GM21423 (cell line): ENCODE data around the gene PHF10.

Source experiments
- ATAC-seq: cut with Tn5 transposase; IDR thresholded peaks from one replicate; pipeline ENCODE4 v1.9.1; 2021; ENCODE audit warnings: mild to moderate bottlenecking, moderate library complexity; ENCODE audit not compliant: unreplicated experiment

The PHF10 gene

DNA sequence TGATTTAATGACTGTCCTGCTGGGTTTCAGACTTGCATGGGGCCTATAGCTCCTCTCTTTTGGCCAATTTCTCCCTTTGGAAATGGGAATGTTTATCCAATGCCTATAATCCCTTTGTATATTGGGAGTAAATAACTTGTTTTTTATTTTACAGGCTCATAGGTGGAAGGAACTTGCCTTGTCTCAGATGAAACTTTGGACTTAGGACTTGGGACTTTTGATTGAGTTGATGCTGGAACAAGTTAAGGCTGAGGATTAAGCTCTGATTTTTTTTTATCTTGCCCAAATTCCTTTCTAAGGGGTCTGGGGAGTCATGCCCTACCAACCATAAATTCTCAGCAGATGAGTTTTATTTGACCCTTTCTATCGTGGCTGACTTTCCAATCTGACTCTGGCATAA is 46.0 kb downstream of the PHF10 start:
- ATAC-seq: no peak

- ATAC-seq: no peak
Measured at GRCh38 chr6:169677096-169677495, 47.2 kb downstream of the PHF10 start.

DNA sequence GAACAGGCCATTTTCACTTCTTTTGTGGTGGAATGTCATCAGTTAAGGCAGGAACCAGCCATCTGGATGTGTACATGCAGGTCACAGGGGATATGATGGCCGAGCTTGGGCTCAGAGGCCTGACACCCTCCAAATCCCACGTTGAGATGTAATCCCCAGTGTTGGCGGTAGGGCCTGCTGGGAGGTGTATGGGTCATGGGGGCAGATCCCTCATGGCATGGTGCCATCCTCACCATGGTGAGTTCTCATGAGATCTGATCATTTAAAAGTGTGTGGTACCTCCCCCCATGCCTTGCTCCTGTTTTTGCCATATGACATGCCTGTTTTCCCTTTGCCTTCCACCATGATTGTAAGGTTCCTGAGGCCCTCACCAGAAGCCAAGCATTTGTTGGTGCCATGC is 49.3 kb downstream of the PHF10 start:
- no peak for ATAC-seq

GRCh38 chr6:169671563-169671962 is 52.7 kb downstream of the PHF10 start:
- no peak for ATAC-seq

GRCh38 chr6:169669889-169670288 is 54.4 kb downstream of the PHF10 start:
- no peak for ATAC-seq

- no peak for ATAC-seq
Measured at GRCh38 chr6:169669147-169669546, 55.2 kb downstream of the PHF10 start.

- ATAC-seq: no peak
Measured at GRCh38 chr6:169668203-169668847, 56.0 kb downstream of the PHF10 start.

- no peak for ATAC-seq
Measured at GRCh38 chr6:169667716-169668115, 56.6 kb downstream of the PHF10 start.

- no peak for ATAC-seq
Measured at GRCh38 chr6:169666441-169666840, 57.9 kb downstream of the PHF10 start.

DNA sequence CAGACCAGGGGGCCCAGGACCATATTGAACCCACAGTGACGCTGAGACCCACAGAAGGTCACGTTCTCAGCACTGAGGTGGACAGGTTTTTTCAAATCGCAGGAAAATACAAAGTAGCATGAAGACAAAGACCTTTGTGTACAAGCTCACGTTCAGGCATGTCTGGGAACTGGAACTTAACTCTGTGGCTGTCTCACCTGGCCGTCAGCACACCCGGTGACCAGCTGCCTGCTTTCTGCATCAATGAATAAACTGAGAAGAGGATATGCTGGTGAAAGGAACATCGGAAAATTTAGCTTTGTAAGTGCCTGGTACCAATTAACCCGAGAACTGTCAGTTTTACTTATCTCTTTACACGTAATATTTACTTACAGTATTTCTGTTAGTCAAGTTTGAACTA is 59.0 kb downstream of the PHF10 start:
- no peak for ATAC-seq

- no peak for ATAC-seq
Measured at GRCh38 chr6:169664227-169664626, 60.1 kb downstream of the PHF10 start.

DNA sequence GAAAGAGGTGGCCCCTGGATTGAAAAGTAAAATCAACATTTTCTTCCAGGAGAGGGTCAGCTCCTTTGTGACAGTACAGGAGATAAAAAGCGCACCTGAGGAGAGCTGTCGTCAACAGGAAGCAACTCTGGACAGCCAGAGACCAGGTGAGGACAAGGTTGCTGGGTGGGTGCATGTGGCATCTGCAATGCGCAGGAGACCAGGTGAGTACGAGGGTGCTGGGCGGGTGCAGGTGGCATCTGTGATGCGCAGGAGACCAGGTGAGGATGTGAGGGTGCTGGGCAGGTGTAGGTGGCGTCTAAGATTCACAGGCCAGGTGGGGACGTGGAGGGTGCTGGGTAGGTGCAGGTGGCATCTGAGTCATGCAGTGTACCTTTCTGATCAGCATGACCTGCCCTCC is 60.8 kb downstream of the PHF10 start:
- ATAC-seq: no peak

DNA sequence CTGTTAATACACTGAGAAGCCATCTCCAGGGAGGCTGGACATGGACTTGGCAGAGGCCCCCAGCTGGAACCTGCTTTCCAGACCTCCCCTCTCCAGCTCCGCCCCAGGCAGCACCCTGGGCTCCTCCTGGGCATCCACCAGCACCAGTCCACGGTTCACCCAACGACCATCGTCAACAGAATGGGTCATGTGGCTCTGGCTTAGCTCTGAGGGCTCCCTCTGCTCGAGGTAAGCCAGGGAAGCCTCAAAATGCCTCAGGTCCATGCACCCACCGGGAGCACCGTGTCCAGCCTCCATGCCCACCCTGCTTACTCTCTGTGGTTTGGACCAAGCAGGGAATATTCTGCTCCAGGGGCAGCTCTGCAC is 62.9 kb downstream of the PHF10 start:
- ATAC-seq: no peak

DNA sequence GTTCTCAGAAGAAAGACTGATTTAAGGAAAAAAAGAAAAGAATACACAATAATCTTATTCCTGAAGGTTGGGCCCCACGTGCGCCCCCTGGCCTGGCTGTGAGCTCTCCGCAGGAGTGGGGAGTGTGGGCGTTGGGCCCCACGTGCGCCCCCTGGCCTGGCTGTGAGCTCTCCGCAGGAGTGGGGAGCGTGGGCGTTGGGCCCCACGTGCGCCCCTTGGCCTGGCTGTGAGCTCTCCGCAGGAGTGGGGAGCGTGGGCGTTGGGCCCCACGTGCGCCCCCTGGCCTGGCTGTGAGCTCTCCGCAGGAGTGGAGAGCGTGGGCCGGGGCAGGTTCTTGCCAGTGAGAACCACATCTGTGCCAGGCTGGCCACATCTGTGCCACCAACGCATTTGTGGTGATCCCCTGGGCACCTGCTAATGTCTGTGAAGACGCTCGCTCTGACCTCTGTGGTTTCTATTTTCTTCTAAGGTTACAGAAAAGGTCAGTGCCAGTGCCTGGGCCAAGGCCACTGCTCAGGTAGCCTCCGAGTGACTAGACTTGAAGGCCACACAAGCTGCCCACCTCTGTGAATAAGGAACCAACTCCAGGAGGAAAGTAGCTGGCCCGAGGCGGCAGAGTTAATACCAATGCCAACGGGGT is 63.4 kb downstream of the PHF10 start:
- ATAC-seq: no peak

DNA sequence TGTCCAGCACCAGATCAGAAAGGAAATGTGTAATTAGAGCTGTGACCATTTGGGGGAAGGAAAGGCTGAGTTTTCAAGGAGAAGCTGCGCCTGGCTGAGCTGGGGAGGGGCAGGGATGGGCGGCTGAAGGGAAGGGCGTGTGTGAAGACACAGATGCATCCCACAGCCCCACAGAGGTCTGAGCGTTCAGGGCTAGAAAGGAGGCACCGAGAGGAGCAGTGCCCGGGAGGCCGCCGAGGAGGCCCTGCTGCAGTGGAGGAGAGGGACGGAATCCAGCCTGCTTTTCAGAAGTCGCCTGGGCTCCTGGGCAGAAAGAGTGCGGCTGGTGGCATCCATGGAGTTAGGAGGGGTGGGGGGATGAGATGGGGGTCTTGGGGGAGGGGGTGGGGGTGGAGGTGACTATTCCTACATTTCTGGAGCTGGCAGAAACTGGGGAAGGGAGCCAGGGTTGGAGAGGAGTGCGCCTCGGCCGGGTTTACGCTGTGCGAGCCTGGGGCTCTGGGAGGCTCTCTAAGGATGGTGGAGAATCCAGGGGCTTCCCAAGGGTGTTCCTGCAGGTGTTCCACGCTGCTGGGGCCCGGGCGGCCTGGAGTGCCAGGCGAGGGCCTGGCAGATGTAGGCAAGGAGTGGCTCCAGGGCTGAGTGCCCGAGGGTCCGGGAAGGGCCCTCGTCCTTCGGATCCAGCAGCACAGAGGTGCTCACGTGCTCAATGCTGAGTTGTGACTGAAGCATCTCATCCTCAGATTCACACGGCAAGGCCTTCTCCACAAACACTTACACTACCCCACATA is 64.3 kb downstream of the PHF10 start:
- no peak for ATAC-seq

DNA sequence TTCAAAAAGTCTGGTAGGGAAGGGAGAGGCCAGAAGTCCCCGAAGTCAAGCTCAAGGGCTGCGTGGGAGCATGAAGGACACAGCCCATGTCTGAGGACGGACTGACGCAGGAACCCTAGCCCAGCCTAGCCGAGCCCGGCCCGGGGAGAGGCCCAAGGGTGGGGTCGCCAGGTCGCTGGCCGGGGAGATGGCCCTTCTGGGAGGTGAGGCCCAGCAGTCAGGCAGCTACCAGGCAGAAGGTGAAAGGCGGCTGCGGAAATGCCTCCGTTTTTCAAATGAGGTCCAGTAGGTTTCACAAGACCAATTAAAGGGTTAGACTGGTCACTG is 67.1 kb downstream of the PHF10 start:
- ATAC-seq: no peak

DNA sequence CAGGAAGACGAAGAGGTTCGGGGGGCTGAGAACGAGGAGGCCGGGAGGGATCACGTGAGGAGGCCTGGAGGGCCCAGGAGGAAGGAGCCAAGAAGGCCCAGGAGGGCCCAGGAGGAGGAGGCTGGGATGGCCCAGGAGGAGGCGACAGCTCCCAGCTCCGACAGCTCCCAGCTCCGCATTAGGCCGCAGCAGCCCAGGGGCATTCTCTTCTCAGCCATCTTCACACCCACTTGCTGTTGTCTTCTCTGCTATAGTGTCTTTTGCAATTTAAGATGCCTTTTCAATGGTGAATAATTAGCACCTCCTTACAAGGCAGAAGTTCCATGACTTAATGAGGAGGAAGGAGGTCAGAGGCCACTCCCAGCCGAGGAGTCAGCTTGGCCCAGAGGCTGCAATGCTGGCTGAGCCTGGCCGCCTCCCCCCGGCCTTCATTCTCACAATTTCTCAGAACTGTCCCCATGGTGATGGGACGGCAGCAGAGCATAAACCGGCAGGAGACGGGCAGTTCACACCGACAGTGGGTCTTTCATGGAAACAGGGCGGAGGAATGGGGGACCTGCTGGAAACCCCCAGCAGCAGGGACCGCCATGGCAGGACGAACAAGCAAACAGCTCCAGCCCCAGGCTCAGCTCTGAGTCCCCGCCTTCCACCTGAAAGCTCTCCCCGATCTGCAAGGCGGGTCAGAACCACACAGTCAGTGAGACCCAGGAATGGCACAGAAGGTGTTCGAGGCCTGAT is 67.6 kb downstream of the PHF10 start:
- no peak for ATAC-seq

DNA sequence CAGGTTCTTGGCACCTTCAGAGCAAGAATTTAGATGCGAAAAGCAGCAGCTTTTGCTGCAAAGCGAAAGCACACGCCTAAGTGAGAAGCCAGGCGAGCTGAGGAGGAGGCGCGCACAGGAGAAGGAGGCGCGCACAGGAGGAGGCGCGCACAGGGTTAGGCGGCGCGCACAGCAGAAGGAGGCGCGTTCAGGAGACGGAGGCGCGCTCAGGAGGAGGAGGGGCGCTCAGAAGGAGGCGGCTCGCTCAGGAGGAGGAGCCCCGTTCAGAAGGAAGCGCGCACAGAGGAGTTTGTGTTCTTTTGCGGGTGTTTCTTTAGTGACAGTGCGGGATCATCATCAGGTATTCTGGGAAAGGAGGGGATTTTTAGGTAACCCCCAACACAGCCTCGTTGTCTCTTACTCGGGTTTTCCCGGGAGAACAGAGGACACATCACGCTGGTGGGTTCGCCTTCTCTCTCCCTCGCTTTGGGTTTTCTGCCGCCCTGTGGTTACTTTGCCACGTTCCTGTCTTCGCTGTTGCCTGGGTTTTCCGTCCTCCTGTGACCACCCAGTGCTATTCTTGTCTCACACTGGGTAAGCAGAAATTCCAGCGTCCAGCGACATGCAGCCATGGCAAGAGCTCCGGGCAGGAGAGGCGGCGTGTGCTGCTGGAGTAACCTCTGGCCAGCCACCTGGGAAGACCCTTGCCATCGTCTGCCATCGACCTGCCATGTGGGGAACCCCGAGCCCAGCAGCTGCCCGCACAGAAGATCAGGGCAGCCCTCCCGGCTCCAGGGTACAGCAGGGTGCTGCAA is 69.5 kb downstream of the PHF10 start:
- peak; percentile 88 for ATAC-seq
